HEK293 (cell line): ENCODE data around the gene IFT52.

Experiments
- CTCF ChIA-PET: fragments of 350-600 bp; formaldehyde crosslinking; extraction: SDS; loops from one replicate; lab custom pipeline; 2021; ENCODE audit warnings: antibody characterized with exemption; lab: Yijun Ruan, JAX
- POLR2A ChIA-PET: fragments of 300-600 bp; formaldehyde crosslinking; extraction: SDS; loops from one replicate; lab custom pipeline; 2020; ENCODE audit warnings: antibody characterized with exemption, inconsistent platforms; lab: Yijun Ruan, JAX
- H3K27ac ChIP-seq: fragments of 200-500 bp; sonication (Bioruptor generic); 2 replicates; pipeline ENCODE4 v1.5.1; 2014; ENCODE audit warnings: low read depth, low read length, control low read depth, inconsistent platforms; ENCODE audit errors: extremely low read depth
- H3K36me3 ChIP-seq, 2 experiments: fragments of 200-500 bp in 1 of 2; sonication (Bioruptor generic) in 1 of 2; 1 replicate in 1 of 2; 2 replicates in 1 of 2; pipeline ENCODE4 v1.5.1; 2014 to 2017; ENCODE audit warnings: inconsistent platforms in 2 of 2, low read length in 2 of 2; ENCODE audit not compliant: control insufficient read depth in 2 of 2, insufficient read depth in 1 of 2
- H3K4me1 ChIP-seq: fragments of 200-500 bp; sonication (Bioruptor generic); 2 replicates; pipeline ENCODE4 v1.5.1; 2014; ENCODE audit warnings: mild to moderate bottlenecking, low read length, inconsistent platforms; ENCODE audit not compliant: control insufficient read depth, insufficient read depth
- H3K4me3 ChIP-seq: 2 replicates; pipeline ENCODE4 v1.5.1; 2011; ENCODE audit warnings: low read depth, mild to moderate bottlenecking, control low read depth, low read length, moderate library complexity
- H3K9me3 ChIP-seq: fragments of 200-500 bp; sonication (Bioruptor generic); 2 replicates; pipeline ENCODE4 v1.5.1; 2014; ENCODE audit warnings: low read depth, low read length, inconsistent platforms; ENCODE audit not compliant: control insufficient read depth, insufficient read depth
- GFI1B ChIP-seq: fragments of 450-650 bp; formaldehyde crosslinking; IDR thresholded peaks from 2 replicates; pipeline ENCODE4 v1.5.1; 2016; ENCODE audit warnings: missing biosample characterization, missing genetic modification characterization
- GLIS2 ChIP-seq: fragments of 450-650 bp; formaldehyde crosslinking; IDR thresholded peaks from 2 replicates; pipeline ENCODE4 v1.5.1; 2016; ENCODE audit warnings: missing biosample characterization, missing genetic modification characterization
- KLF8 ChIP-seq: fragments of 450-650 bp; formaldehyde crosslinking; IDR thresholded peaks from 2 replicates; pipeline ENCODE4 v1.5.1; 2016; ENCODE audit warnings: missing biosample characterization, missing genetic modification characterization
- PRDM4 ChIP-seq: fragments of 450-650 bp; formaldehyde crosslinking; IDR thresholded peaks from 2 replicates; pipeline ENCODE4 v1.5.1; 2017; ENCODE audit warnings: missing biosample characterization, missing genetic modification characterization
- REST ChIP-seq: fragments of 450-650 bp; formaldehyde crosslinking; IDR thresholded peaks from 2 replicates; pipeline ENCODE4 v1.5.1; 2016; ENCODE audit warnings: missing biosample characterization, missing genetic modification characterization
- SCRT1 ChIP-seq: fragments of 450-650 bp; formaldehyde crosslinking; IDR thresholded peaks from 2 replicates; pipeline ENCODE4 v1.5.1; 2016; ENCODE audit warnings: missing biosample characterization, missing genetic modification characterization, borderline replicate concordance
- TRIM28 ChIP-seq: IDR thresholded peaks from 2 replicates; pipeline ENCODE4 v1.6.1; 2011; ENCODE audit warnings: low read length, control low read depth, borderline replicate concordance
- TSHZ1 ChIP-seq: fragments of 450-650 bp; formaldehyde crosslinking; IDR thresholded peaks from 2 replicates; pipeline ENCODE4 v1.5.1; 2016; ENCODE audit warnings: missing biosample characterization, missing genetic modification characterization, borderline replicate concordance
- ZBTB6 ChIP-seq: fragments of 450-650 bp; formaldehyde crosslinking; IDR thresholded peaks from 2 replicates; pipeline ENCODE4 v1.5.1; 2017; ENCODE audit warnings: missing biosample characterization, missing genetic modification characterization
- ZIC2 ChIP-seq: fragments of 450-650 bp; formaldehyde crosslinking; IDR thresholded peaks from 2 replicates; pipeline ENCODE4 v1.5.1; 2016; ENCODE audit warnings: missing biosample characterization, missing genetic modification characterization
- ZNF138 ChIP-seq: fragments of 450-650 bp; formaldehyde crosslinking; IDR thresholded peaks from 2 replicates; pipeline ENCODE4 v1.5.1; 2016; ENCODE audit warnings: missing biosample characterization, missing genetic modification characterization, borderline replicate concordance
- ZNF157 ChIP-seq: fragments of 450-650 bp; formaldehyde crosslinking; IDR thresholded peaks from 2 replicates; pipeline ENCODE4 v1.5.1; 2016; ENCODE audit warnings: missing biosample characterization, missing genetic modification characterization
- ZNF19 ChIP-seq: fragments of 450-650 bp; formaldehyde crosslinking; IDR thresholded peaks from 2 replicates; pipeline ENCODE4; 2016; ENCODE audit warnings: missing biosample characterization, missing genetic modification characterization, low read depth
- ZNF202 ChIP-seq: fragments of 450-650 bp; formaldehyde crosslinking; IDR thresholded peaks from 2 replicates; pipeline ENCODE4 v1.5.1; 2016; ENCODE audit warnings: missing biosample characterization, missing genetic modification characterization, borderline replicate concordance
- ZNF211 ChIP-seq: fragments of 450-650 bp; formaldehyde crosslinking; IDR thresholded peaks from 2 replicates; pipeline ENCODE4 v1.5.1; 2016; ENCODE audit warnings: low read depth, missing biosample characterization, missing genetic modification characterization
- ZNF248 ChIP-seq: fragments of 450-650 bp; formaldehyde crosslinking; IDR thresholded peaks from 2 replicates; pipeline ENCODE4 v1.5.1; 2017; ENCODE audit warnings: missing biosample characterization, missing genetic modification characterization
- ZNF292 ChIP-seq: fragments of 450-650 bp; formaldehyde crosslinking; IDR thresholded peaks from 2 replicates; pipeline ENCODE4 v1.5.1; 2016; ENCODE audit warnings: low read depth, missing biosample characterization, missing genetic modification characterization, borderline replicate concordance
- ZNF324 ChIP-seq: fragments of 450-650 bp; formaldehyde crosslinking; IDR thresholded peaks from 2 replicates; pipeline ENCODE4 v1.5.1; 2016; ENCODE audit warnings: missing biosample characterization, missing genetic modification characterization
- ZNF423 ChIP-seq: fragments of 450-650 bp; formaldehyde crosslinking; IDR thresholded peaks from 2 replicates; pipeline ENCODE4 v1.5.1; 2016; ENCODE audit warnings: missing biosample characterization, missing genetic modification characterization
- ZNF626 ChIP-seq: fragments of 450-650 bp; sonication (Bioruptor Pico); formaldehyde crosslinking; IDR thresholded peaks from 2 replicates; pipeline ENCODE4 v1.5.1; 2018; ENCODE audit warnings: missing biosample characterization, missing genetic modification characterization, inconsistent platforms
- ZNF777 ChIP-seq: fragments of 450-650 bp; formaldehyde crosslinking; IDR thresholded peaks from 2 replicates; pipeline ENCODE4 v1.5.1; 2017; ENCODE audit warnings: missing biosample characterization, missing genetic modification characterization, borderline replicate concordance
- ZSCAN23 ChIP-seq: fragments of 450-650 bp; formaldehyde crosslinking; IDR thresholded peaks from 2 replicates; pipeline ENCODE4 v1.5.1; 2016; ENCODE audit warnings: missing biosample characterization, missing genetic modification characterization
- TF ChIP-seq, protein P1 (sequence below): fragments of 450-650 bp; formaldehyde crosslinking; IDR thresholded peaks from 2 replicates; pipeline ENCODE4 v1.5.1; 2016; ENCODE audit warnings: missing biosample characterization, missing genetic modification characterization

Gene IFT52

GRCh38 chr20:43686820-43687219 is 96.1 kb downstream of the IFT52 start (continued):
- TF ChIP-seq SCRT1 (tag by site-specific recombination) (no peak), KLF8 (tag by site-specific recombination) (no peak), TSHZ1 (tag by site-specific recombination) (no peak), ZNF211 (tag by site-specific recombination) (no peak), ZIC2 (no peak), TRIM28 (no peak)

DNA sequence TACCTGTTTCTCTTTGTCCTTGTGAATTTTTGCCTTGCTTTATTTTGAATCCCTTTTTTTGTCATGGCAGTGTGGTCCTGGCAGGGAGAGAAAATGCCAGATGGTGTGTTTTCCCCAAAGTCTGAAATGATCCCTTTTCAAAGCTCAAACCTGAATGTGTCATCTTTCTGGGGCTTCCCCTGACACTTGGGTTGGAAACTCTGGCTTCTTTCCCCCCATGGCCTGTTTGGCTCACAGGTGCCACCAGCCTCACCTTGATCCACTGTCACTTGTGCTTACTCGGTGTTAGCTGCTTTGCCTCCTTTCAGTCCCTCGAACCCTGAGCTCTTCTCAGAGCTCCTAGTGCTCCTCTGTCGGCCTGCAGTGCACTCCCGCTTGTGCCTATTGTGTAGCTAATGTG is 98.4 kb downstream of the IFT52 start:
- Histone ChIP-seq H3K27ac (no peak overlapping the region), H3K4me3 (no peak overlapping the region), H3K9me3 (no peaks in the 10 kb centered on the region), H3K36me3 (peaks cover 44 to 77% of the 10 kb centered on the region in 2 experiments), H3K4me1 (no peaks in the 10 kb centered on the region)
- ChIA-PET CTCF (interaction anchor here (0.7 to 1.2 kb wide), 3 partner anchors 151 to 240 kb away, joined by 3 to 4 read pairs (median 3); no protein-coding TSS in a partner anchor), POLR2A (no interaction called here)
- TF ChIP-seq REST = no peak
- TF ChIP-seq ZNF423 (tag by site-specific recombination) = no peak
- no peak for TF ChIP-seq ZNF138 (tag by site-specific recombination)
- no peak for TF ChIP-seq ZNF19 (tag by site-specific recombination)
- TF ChIP-seq SCRT1 (tag by site-specific recombination) = no peak
- no peak for TF ChIP-seq ZBTB6 (tag by site-specific recombination)
- no peak for TF ChIP-seq ZNF248 (tag by site-specific recombination)
- no peak for TF ChIP-seq ZNF777 (tag by site-specific recombination)
- no peak for TF ChIP-seq GLIS2 (tag by site-specific recombination)
- no peak for TF ChIP-seq ZNF292 (tag by site-specific recombination)
- TF ChIP-seq ZSCAN23 (tag by site-specific recombination) = no peak
- TF ChIP-seq PRDM4 (tag by site-specific recombination) = no peak
- TF ChIP-seq ZNF202 (tag by site-specific recombination) = no peak
- TF ChIP-seq ZNF626 (tag by site-specific recombination) = no peak
- no peak for TF ChIP-seq GFI1B (tag by site-specific recombination)
- TF ChIP-seq ZNF157 (tag by site-specific recombination) = no peak
- no peak for TF ChIP-seq ZNF324 (tag by site-specific recombination)
- TF ChIP-seq, protein P1, sequence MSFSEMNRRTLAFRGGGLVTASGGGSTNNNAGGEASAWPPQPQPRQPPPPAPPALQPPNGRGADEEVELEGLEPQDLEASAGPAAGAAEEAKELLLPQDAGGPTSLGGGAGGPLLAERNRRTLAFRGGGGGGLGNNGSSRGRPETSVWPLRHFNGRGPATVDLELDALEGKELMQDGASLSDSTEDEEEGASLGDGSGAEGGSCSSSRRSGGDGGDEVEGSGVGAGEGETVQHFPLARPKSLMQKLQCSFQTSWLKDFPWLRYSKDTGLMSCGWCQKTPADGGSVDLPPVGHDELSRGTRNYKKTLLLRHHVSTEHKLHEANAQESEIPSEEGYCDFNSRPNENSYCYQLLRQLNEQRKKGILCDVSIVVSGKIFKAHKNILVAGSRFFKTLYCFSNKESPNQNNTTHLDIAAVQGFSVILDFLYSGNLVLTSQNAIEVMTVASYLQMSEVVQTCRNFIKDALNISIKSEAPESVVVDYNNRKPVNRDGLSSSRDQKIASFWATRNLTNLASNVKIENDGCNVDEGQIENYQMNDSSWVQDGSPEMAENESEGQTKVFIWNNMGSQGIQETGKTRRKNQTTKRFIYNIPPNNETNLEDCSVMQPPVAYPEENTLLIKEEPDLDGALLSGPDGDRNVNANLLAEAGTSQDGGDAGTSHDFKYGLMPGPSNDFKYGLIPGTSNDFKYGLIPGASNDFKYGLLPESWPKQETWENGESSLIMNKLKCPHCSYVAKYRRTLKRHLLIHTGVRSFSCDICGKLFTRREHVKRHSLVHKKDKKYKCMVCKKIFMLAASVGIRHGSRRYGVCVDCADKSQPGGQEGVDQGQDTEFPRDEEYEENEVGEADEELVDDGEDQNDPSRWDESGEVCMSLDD (tag by site-specific recombination) = no peak
